ENCODE results near the gene PLA2G5. TPM values are rescaled to one million over a fixed set of nuclear protein-coding genes. Genes with fewer than 3 reads are reported as not detected.
"Not testable (repeated sequence)": the region's sequence is repeated elsewhere in the genome, so short reads cannot be mapped to it uniquely, and the experiment has no call there.

PLA2G5 gene
- total RNA-seq, 1 experiment from 2014 or later, result not detected

GRCh38 chr1:20029178-20029912 is 40.6 kb upstream of the PLA2G5 start:
- no peaks in the 10 kb centered on the region for H3K9me2 ChIP-seq (replicated peaks; ENCODE audit: low read length)
- H4K20me1 ChIP-seq (ENCODE audit: low read length), result no peaks in the 10 kb centered on the region
- no peaks in the 10 kb centered on the region for H3K4me1 ChIP-seq (ENCODE audit: insufficient read depth, low read length)
- no peaks in the 10 kb centered on the region for H3K9me3 ChIP-seq (ENCODE audit: low read length)
- no peaks in the 10 kb centered on the region for H3K27me3 ChIP-seq (ENCODE audit: low read length)
- POLR2A ChIA-PET (ENCODE audit: unreplicated experiment), result no interaction called here
- DNase-seq, result no peak
- CTCF ChIA-PET, result no interaction called here
- H3K4me3 ChIP-seq (ENCODE audit: low read length), result no peak overlapping the region
- no peak for ATAC-seq
- H3K79me2 ChIP-seq (ENCODE audit: low read length), result no peaks in the 10 kb centered on the region
- H3K36me3 ChIP-seq (ENCODE audit: low read depth, low read length), result no peaks in the 10 kb centered on the region
- TF ChIP-seq EZH2 (IDR thresholded peaks at IDR 0.05; ENCODE audit: low read length, unreplicated experiment) (no peak), EZH2phosphoT487 (IDR thresholded peaks at IDR 0.05; ENCODE audit: borderline replicate concordance, low read length) (no peak)
- TF ChIP-seq, protein P1, sequence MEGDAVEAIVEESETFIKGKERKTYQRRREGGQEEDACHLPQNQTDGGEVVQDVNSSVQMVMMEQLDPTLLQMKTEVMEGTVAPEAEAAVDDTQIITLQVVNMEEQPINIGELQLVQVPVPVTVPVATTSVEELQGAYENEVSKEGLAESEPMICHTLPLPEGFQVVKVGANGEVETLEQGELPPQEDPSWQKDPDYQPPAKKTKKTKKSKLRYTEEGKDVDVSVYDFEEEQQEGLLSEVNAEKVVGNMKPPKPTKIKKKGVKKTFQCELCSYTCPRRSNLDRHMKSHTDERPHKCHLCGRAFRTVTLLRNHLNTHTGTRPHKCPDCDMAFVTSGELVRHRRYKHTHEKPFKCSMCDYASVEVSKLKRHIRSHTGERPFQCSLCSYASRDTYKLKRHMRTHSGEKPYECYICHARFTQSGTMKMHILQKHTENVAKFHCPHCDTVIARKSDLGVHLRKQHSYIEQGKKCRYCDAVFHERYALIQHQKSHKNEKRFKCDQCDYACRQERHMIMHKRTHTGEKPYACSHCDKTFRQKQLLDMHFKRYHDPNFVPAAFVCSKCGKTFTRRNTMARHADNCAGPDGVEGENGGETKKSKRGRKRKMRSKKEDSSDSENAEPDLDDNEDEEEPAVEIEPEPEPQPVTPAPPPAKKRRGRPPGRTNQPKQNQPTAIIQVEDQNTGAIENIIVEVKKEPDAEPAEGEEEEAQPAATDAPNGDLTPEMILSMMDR (conservative IDR thresholded peaks at IDR 0.05; ENCODE audit: low read depth, low read length), result no peak
- intact Hi-C loops (cut with micrococcal nuclease), result no loop called here
- no peak overlapping the region for H3K9ac ChIP-seq (ENCODE audit: low read length)
- BruUV-seq (replicated peaks), result no TSS peak
- no peak overlapping the region for H2AFZ ChIP-seq (ENCODE audit: low read length)
- H3K4me2 ChIP-seq (ENCODE audit: low read length), result no peak overlapping the region
- H3K27ac ChIP-seq (ENCODE audit: low read length), result no peak overlapping the region
- no peaks in the 10 kb centered on the region for H3F3A ChIP-seq (ENCODE audit: low read length, unreplicated experiment)

DNA sequence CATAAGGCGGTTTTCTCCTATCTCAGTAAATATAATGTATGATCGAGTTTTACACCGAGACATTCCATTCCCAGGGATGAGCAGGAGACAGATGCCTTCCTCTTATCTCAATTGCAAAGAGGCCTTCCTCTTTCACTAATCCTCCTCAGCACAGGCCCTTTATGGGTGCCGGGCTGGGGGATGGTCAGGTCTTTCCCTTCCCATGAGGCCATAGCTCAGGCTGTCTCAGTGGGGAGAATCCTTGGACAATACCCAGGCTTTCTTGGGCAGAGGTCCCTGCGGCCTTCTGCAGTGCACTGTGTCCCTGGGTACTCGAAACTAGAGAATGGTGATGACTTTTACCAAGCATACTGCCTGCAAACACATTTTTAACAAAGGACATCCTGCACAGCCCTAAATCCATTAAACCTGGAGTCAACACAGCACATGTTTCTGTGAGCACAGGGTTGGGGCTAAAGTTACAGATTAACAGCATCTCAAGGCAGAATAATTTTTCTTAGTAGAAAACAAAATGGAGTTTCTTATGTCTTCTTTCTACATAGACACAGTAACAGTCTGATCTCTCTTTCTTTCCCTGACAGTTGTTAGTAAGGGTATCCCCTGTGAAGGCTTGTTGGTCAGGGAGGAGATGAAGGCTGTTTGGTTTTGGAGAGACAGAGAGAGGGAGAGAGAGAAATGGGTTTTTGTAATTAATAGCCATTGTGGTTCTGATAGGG is 39.4 kb upstream of the PLA2G5 start:
- BruUV-seq (replicated peaks); H3K27ac ChIP-seq (ENCODE audit: low read length); CTCF ChIA-PET; H3K27me3 ChIP-seq (ENCODE audit: low read length); H2AFZ ChIP-seq (ENCODE audit: low read length); H3K9me3 ChIP-seq (ENCODE audit: low read length); H3F3A ChIP-seq (ENCODE audit: low read length, unreplicated experiment); ATAC-seq; POLR2A ChIA-PET (ENCODE audit: unreplicated experiment); H4K20me1 ChIP-seq (ENCODE audit: low read length); H3K4me2 ChIP-seq (ENCODE audit: low read length); H3K9ac ChIP-seq (ENCODE audit: low read length); H3K36me3 ChIP-seq (ENCODE audit: low read depth, low read length); DNase-seq; H3K79me2 ChIP-seq (ENCODE audit: low read length); H3K9me2 ChIP-seq (replicated peaks; ENCODE audit: low read length); intact Hi-C loops (cut with micrococcal nuclease); H3K4me3 ChIP-seq (ENCODE audit: low read length); H3K4me1 ChIP-seq (ENCODE audit: insufficient read depth, low read length): not testable (repeated sequence)

DNA sequence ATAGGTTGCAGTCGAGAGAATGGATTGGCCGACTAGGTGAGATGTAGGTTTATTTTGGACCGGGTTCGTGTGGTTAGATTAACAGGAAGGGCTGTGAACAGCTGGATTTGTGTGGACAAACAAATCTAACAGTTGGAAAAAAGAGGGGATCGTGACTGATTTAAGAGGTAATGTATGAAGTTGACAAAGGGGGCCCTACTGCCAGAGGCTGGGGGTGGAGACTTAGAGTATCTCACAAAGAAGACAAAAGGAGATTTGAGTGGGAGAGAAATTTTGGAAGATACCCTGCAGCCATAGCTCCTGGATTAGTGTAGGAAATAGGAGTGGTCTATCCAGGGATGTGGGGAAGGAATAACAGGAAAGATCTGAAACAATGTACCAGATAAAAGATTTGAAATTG is 38.8 kb upstream of the PLA2G5 start:
- Histone ChIP-seq H3K4me3 (ENCODE audit: low read length) (no peak overlapping the region), H3K4me1 (ENCODE audit: insufficient read depth, low read length) (no peaks in the 10 kb centered on the region), H3K4me2 (ENCODE audit: low read length) (no peak overlapping the region), H3K9me3 (ENCODE audit: low read length) (no peaks in the 10 kb centered on the region), H3F3A (ENCODE audit: low read length, unreplicated experiment) (no peaks in the 10 kb centered on the region), H3K79me2 (ENCODE audit: low read length) (no peaks in the 10 kb centered on the region), H3K9me2 (replicated peaks; ENCODE audit: low read length) (no peaks in the 10 kb centered on the region), H3K9ac (ENCODE audit: low read length) (no peak overlapping the region), H3K27ac (ENCODE audit: low read length) (no peak overlapping the region), H4K20me1 (ENCODE audit: low read length) (no peaks in the 10 kb centered on the region), H3K36me3 (ENCODE audit: low read depth, low read length) (no peaks in the 10 kb centered on the region), H2AFZ (ENCODE audit: low read length) (no peak overlapping the region), H3K27me3 (ENCODE audit: low read length) (no peaks in the 10 kb centered on the region)
- ATAC-seq (no peak), DNase-seq (no peak)
- POLR2A ChIA-PET (ENCODE audit: unreplicated experiment), result no interaction called here
- no TSS peak for BruUV-seq (replicated peaks)
- CTCF ChIA-PET, result no interaction called here
- intact Hi-C loops (cut with micrococcal nuclease), result no loop called here
- TF ChIP-seq, protein P1 (conservative IDR thresholded peaks at IDR 0.05; ENCODE audit: low read depth, low read length), result no peak
- TF ChIP-seq EZH2 (IDR thresholded peaks at IDR 0.05; ENCODE audit: low read length, unreplicated experiment) (no peak), EZH2phosphoT487 (IDR thresholded peaks at IDR 0.05; ENCODE audit: borderline replicate concordance, low read length) (no peak)
